Putamen (tissue), 1 donor: Measurements from ENCODE around the gene GPD1.
A peak's percentile ranks its signal among the peaks of the same experiment; 100 is the strongest.

Experiments used
- DNase-seq: peaks from one replicate; pipeline ENCODE4 v3.0.0-alpha.2; 2016; ENCODE audit warnings: low spot score

The GPD1 gene

DNA sequence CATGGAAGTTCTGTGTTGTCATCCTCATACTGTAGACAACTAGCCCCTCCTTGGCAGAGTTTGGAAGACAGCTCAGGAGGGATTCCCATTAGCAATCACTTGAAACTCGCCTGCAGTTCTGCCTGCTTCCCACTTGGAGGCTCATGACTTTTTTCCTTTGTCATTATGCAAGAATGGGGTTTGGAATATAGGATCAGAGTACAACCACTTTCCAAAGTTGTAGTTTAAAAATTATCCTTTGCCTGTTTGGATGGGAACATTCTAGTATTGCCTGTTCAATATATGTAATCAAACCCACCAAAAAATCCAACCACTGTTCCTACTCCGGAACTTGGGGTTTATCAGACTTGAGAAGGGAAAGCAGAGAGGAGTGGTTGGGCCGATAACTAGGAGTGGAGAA lies 2.1 kb upstream of the GPD1 start:
- no peak for DNase-seq

DNA sequence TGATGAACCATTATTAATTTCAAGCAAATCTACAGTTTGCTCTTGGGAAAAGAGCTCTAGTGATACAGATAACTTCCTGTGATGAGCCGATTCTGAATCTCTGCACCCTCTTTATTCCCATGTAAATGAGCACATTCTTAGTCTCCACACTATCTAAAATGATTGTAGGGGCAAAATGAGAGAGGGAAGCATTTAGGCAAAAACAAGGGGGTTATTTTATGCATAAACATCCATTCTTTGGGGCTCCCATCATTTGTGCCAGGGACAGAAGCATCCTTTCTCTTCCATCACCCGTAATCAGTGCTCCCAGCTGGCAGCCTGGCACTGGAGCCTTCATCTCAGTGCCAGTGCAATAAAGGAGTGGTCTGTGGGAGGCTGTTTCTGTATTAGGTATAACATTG lies 1.7 kb upstream of the GPD1 start:
- peak; percentile 81 for DNase-seq

DNA sequence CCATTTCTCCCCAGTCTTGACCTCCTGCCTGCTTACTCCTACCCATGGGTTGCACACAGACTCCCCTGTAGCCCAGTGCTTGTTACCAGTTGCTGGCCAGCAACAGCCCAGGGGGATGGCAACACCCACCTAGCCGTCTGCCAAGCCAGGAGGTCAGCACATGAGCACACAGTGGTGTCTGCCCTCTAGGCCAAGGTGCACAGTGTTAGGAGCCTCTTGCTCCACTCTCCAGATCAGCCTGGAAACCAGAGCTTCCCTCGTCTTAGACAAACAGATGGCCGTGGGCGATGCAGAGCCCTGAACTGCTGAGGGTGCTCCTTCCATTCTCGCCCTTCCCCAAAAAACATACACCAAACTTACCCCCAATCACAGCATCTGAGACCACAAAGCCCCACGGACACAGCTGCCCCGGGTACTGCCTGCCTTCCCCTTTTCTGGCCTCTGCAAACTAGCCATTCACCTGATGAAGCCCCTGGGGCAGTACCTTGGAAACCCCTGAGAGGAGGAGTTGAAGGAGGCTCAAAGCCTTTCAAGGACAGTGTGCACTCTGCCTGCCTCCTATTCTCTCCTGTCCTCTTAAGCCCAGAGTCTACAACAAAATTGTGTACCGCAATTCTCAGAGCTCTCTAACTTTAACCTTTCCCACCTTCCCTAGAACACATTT lies 1.0 kb upstream of the GPD1 start:
- no peak for DNase-seq

DNA sequence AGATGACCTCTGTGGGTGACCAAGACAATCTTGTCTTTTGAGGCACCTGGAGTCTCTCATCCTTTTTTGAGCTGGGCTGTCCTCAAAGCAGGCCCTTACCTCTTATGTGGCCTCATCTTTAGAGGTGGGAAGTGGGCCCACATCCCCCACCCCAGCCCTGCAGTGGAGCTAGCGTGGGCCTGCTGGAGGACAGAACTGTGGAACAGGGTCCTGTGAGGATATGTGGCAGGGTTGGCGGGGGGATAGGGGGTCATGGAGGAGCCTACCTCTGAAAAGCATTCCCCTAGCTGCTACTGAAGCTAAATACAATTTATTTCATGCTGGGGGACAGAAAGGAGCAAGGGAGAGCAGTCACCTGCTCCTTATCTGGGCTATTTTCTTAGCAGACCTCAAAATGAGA lies 457 bp upstream of the GPD1 start:
- no peak for DNase-seq

DNA sequence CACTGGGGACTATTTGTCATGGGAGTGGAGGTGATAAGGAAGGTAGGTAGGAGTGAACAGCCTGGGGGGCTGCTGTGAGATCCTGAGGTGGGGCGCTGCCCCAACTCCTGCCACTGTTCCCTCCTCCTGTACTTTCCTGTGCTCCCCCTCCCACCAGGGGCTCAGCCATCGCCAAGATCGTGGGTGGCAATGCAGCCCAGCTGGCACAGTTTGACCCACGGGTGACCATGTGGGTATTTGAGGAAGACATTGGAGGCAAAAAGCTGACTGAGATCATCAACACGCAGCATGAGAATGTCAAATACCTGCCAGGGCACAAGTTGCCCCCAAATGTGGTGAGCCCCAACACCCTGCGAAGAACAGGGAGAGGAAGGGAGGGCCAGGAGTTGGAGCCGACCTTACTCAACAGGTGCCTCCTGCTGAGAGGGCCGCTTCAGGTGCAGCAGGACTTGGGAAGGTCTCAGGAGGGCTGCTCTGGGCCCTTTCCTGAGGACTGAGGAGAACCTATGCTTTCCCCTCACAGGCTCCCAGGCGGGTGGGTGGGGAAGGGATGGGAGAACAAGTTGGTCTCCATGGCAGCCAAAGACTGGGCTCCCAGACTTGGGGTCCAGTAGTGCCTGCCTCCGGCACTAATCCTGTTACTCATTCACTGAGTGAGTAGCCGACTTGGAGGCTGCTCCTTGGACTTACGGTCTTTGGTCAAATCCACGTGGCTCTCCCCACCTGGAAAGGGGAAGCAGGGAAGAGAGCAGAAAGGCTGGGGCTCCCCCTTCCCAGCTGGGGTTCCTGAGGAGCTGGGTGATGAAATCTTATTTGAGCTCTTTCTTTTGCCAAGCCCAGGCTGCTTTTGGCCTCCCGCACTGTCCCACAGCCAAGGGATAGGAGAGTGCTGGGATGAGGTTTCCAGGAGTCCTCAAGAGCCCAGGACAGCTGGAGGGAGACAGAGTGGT lies 884 bp downstream of the GPD1 start:
- no peak for DNase-seq

DNA sequence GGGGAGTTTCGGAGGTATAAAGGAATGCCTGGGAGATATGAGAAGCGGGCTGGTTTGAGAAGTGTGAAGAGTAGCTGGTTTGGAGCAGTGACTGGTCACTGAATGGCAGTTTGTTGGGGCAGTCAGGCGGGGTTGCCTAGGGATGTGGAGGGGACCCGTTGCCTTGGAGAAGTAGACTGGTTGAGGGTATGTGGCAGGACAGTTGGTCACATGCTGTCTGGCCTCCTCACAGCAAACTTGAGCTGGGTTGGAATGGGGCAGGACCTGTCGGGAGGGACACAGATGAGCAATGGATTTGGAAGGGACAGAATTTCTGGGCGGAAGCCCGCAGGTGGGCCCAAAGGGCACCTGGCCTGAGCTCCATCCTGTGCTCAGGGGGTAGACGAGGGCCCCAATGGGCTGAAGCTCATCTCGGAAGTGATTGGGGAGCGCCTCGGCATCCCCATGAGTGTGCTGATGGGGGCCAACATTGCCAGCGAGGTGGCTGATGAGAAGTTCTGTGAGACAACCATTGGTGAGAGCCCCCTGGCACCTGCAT lies 2.2 kb downstream of the GPD1 start:
- no peak for DNase-seq

DNA sequence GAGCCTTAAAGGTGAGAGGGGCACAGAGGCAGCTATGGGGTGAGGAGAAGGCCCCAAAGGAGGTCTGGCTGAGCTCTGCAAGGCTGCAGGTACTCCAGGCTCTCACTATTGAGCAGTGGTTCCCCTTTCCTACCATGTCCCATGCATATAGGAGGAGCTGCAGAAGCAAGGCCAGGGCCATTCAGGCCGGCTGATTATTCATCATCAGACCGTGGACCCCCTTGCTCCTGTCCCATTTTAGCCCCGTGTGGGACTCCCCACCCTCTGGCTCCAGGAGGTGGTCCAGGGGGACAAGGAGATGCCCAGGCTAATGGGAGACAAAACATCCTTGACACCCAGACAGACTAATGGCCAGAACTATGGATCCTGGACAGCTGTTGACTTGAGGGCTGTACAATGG lies 3.1 kb downstream of the GPD1 start:
- DNase-seq = no peak

DNA sequence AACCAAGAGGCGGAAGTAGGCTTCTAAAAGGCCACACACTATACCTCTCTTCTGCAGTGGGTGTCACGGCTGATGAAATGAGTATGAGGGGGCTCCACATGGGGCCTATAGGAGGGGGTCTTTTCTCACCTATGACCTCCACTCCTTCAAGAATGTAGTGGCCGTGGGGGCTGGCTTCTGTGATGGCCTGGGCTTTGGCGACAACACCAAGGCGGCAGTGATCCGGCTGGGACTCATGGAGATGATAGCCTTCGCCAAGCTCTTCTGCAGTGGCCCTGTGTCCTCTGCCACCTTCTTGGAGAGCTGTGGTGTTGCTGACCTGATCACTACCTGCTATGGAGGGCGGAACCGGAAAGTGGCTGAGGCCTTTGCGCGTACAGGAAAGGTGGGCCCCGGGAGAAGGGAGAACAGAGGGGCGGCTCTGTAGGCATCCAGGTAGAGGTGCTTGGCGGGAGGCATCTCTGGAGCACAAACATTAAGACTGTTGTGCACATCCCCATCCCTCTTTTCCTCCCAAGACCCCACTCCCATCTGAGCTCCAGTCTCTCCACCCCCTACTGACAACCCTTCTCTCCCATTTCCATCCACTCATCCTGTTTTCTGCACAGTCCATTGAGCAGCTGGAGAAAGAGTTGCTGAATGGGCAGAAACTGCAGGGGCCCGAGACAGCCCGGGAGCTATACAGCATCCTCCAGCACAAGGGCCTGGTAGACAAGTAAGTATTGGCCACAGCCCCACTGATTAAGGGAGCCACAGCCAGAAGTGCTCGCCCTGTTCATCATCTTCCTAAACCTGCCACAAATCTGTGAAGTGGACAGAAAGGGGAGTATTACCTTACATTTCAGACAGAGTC lies 3.8 kb downstream of the GPD1 start:
- DNase-seq = no peak

DNA sequence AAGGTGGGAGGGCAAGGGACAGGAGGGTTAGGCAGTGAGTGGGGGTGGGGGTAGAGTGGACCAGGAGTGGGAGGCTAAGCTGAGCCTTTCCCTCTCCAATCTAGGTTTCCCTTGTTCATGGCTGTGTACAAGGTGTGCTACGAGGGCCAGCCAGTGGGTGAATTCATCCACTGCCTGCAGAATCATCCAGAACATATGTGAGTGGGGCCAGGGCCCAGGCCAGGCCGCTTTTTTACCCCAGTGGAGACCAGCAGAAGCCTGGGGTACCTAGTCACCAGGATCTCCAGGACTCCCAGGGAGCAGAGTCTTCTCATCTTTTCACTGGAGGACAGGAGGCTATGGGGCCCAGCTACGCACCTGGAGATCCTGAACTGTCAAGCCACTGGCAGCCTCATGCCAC lies 5.5 kb downstream of the GPD1 start:
- no peak for DNase-seq

DNA sequence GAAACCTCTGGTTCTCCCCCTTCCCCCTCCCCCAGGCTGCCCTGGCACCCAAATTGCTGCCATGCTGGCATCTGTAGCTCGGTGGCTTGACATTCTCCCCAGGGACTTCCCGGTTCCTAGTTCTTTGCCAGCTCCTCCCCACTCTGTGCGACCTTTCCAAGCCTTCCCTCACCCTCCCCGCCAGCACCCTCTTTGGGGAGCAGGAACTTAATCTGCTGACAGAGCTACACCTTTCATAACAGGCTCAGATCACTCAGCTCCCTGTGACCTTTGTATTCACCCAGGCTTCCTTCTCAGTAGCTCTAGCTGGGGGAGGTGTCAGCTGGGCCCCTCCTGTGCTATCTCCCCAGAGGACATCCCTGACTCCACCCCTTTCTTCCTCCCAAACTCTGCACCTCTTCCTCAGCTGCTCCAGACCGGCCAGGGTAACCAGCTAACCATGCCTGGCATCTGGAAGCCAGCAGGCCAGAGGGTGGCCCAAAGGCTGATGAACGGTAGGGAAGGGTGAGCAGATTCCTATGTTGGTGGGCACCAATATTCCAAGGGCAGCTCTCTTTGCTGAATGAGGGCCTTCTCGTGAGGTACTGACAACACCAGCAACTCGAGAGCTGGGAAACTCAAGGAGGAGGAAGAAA lies 6.4 kb downstream of the GPD1 start:
- no peak for DNase-seq

DNA sequence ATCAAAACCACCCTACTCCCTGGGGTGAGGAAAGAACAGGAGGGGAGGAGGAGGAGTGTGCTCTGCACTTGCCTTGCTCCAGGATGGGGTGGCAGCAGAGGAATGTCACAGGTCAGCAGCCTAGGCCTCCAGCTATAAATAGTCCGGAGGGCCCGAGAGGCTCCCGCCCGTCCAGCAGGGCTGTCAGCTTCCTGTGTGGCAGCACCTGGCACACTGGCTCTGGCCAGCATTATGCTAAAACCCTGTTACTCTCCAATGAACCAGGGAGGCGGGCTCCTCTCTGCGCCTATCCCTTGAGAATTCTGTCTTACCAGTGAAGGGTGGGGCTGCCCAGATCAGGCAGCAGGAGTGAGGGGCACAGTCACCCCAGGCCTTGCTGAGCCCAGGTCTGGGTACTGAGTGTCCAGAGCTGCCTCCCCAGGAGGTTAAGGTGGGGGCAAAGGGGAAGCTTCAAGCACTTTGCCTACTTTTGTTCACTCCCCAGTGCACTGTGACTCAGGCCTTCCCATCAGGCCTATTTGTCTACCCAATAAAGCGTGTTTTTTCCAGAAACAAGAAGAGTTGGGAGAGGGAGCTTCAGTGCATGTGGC lies 7.0 kb downstream of the GPD1 start:
- DNase-seq = no peak

DNA sequence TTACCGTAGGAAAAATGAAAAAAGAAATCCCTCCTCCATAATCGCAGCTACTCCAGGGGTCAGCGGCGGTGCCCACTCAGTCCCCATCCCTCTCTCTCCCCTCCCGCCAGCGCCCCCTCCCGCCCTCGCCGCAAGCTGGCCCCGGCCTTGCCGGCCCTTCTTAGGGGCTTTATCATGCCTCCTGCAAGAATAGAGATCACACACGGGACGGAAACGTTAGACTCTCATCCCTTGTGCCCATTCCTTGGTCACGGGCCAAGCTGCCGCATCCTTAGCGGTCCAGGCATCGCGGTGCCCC lies 7.5 kb downstream of the GPD1 start:
- DNase-seq = no peak

DNA sequence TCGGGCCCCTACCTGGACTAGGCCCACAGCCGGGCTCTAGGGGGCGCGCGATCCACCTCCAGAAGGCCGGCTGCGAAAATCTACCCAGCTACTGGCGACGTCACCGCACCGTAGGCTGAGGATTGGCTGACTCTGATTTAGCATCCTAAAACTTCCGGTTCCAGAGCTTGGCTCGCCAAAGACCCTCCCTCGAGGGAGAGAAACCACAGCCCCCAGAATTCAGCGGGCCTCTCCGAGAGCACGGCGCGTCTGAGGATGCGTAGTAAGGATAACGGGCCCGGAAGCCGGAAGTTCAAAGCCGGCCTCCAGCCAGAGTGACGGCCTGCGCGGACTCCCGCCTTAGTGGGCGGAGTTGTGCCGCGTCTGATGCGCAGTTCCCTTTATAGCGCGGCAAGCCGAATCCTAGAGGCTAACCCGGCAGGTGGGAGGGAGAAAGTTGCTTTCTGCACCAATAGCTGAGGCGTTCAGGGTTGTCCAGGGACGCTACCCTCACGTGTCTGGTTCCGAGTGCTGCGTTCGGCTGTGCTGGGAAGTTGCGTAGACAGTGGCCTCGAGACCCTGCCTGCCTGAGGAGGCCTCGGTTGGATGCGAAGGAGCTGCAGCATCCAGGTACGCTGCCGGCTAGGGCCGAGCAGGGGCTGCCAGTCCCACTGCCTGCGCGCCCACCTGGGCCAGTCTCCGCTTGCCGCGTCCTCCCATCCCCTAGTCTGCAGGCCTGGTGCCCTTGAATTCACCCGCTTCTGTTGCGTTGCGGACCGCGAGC lies 8.1 kb downstream of the GPD1 start, which contains the start of gene COX14:
TSS of gene COX14 (plus strand) at position 544 of the 763 bp plus-strand sequence. CDS start 7,808 bp downstream, outside the sequence.
- DNase-seq = peak; percentile 100

DNA sequence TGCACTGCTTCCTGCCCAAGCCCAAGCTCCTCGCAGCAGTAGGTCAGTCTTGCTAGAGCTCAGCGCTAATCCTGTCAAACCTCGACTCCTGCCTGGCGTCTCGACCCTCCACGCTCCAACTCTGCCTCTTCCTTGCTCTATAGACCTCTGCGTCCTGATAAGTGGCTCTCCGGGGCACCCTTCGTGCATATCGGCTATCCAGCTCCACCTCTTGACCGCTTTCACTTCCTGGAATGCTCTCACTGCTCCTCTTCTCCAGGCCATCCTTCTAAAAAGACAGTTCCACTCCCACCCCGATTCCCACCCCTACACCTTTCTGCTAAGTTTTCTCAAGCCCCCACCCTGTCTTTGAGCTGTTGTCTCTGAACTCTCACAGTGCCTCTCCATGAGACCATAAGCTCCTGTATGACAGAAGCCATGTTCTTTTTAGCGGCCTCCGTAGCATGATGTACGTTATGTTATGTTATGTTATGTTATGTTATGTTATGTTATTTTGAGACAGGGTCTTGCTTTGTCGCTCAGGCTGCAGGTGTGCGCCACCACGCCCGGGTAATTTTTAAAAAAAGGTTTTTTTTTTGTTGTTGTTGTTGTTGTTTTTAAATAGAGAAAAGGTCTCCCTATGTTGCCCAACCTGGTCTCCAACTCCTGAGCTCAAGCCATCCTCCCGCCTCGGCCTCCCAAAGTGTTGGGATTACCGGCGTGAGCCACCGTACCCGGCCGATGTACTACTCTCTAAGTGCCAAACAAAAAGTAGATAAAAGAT lies 8.8 kb downstream of the GPD1 start:
- no peak for DNase-seq

DNA sequence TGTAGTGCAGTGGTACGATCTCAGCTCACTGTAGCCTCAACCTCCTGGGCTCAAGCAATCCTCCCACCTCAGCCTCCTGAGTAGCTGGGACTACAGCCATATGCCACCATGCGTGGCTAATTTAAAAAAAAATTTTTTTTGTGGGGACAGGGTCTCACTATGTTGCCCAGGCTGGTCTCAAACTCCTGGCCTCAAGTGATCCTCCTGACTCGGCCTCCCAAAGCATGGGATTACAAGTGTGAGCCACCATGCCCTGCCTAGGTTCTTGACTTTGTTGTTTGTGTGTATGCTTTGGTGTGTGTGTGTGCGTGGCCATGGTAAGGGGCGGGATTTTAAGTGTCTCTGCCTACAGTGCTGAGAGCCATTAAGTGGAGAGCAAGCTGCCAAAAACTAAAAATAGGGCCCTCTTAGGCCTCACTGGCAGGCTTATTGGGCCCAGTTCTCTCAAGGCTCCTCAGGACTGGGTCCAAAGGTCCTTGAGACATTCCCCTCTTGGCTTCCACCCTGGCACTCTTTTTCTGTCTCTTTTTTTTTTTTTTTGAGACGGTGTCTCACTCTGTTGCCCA lies 13.3 kb downstream of the GPD1 start:
- DNase-seq = no peak

DNA sequence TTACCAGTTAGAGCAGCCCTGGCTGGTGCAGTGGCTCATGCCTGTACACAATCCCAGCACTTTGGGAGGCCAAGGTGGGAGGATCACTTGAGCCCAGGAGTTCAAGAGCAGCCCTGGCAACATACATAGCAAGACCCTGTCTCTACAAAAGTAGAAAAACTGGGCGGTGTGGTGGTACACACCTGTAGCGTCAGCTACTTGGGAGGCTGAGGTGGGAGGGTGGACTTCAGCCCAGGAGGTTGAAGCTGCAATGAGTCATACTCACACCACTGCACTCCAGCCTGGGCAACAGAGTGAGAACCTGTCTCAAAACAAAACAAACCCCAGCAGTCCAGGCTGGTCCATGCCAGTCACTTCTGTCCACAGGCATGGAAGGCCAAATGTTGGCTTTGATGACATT lies 15.6 kb downstream of the GPD1 start:
- DNase-seq = no peak

DNA sequence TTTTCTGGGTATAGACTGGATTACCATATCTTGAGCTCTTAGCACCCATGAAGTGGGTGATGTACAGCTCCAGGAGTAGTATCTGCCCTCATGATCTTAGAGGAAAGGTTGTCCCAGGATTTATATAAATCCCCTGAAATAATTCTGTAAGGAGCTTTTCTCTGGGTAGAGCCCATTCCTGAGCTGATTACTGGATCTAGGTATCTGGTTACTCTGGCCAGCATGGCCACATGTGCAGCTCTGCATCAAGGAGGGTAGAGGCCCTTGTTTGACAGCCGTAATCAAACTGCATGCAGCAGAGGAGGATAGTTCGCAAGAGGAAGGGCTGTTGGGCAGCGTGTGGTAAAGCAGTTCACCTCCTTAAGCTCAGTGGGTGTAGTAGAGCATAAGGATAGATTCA lies 16.7 kb downstream of the GPD1 start:
- no peak for DNase-seq

DNA sequence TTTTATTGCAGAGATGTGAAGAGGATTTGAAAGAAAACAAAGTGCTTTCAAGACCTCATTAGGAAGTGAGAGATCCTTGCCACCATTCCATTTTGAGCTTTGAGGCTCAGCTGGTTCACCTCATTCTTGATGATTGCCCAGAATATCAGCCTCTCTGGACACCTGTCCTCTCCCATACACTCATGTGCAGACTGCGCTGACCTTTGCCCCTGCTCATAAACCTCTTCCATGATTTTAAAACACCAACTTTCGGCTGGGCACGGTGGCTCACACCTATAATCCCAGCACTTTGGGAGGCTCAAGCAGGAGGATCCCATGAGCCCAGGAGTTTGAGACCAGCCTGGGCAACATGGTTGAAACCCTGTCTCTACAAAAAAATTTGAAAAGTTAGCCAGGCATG lies 17.1 kb downstream of the GPD1 start:
- no peak for DNase-seq

DNA sequence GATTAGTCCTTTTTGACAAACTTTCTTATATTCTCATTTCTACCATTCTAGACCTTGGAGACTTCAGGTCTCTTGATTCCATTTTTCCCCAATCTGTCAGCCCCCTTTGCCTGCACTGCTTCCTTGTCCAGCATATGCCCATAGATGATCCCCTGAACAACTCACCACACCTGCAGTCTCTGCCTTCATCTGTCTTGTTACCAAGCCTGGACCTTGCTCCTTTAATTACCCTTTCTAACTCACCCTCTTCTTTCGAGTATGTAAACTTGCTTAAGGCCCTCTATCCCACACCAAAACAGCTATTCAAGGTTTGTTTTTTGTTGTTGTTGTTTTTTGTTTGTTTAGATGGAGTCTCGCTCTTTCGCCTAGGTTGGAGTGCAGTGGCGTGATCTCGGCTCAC lies 17.8 kb downstream of the GPD1 start:
- DNase-seq = no peak

DNA sequence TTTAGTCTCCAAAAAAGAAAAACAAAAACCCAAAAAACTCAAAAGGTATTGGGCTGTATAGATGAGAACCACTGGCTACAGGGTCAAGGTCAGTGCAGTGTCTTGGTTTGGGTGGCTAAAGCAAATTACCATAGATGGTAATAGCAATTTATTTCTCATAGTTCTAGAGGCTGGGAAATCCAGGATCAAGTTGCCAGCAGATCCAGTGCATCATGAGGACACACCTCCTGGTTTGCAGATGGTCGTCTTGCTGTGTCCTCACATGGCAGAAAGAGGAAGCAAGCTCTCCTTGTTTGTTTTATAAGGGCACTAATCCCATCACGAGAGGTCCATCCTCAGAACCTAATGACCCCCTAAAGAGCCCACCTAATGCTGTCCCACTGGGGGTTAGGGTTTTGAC lies 19.4 kb downstream of the GPD1 start:
- DNase-seq = no peak
